ENCODE results near the gene CTIF. TPM values are rescaled to one million over a fixed set of nuclear protein-coding genes. Genes with fewer than 3 reads are reported as not detected.

The CTIF gene
- total RNA-seq, 1 donor from 2014 or later, result 60.0 TPM

GRCh38 chr18:48662011-48662661, 123.3 kb downstream of the CTIF start:
- no peak for DNase-seq
- H3K27ac ChIP-seq (replicated peaks), result peak overlapping the region; percentile 7

GRCh38 chr18:48663096-48663930, 124.5 kb downstream of the CTIF start:
- Histone ChIP-seq H3K27ac (replicated peaks) (no peak overlapping the region), H3K4me1 (peaks cover 36% of the 10 kb centered on the region), H3K27me3 (ENCODE audit: low read depth) (no peaks in the 10 kb centered on the region), H3K4me3 (no peak overlapping the region), H3K36me3 (peaks cover 29% of the 10 kb centered on the region), H3K9me3 (replicated peaks) (peaks cover 6% of the 10 kb centered on the region)
- intact Hi-C loops (cut with micrococcal nuclease), result loop anchor here (5.0 to 10.0 kb wide), 2 partner anchors 59 to 186 kb away; no protein-coding TSS in a partner anchor
- DNase-seq, result no peak
- TF ChIP-seq, protein P1, sequence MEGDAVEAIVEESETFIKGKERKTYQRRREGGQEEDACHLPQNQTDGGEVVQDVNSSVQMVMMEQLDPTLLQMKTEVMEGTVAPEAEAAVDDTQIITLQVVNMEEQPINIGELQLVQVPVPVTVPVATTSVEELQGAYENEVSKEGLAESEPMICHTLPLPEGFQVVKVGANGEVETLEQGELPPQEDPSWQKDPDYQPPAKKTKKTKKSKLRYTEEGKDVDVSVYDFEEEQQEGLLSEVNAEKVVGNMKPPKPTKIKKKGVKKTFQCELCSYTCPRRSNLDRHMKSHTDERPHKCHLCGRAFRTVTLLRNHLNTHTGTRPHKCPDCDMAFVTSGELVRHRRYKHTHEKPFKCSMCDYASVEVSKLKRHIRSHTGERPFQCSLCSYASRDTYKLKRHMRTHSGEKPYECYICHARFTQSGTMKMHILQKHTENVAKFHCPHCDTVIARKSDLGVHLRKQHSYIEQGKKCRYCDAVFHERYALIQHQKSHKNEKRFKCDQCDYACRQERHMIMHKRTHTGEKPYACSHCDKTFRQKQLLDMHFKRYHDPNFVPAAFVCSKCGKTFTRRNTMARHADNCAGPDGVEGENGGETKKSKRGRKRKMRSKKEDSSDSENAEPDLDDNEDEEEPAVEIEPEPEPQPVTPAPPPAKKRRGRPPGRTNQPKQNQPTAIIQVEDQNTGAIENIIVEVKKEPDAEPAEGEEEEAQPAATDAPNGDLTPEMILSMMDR (IDR thresholded peaks at IDR 0.05; ENCODE audit: borderline replicate concordance), result no peak

More at GRCh38 chr18:48662011-48662661, 123.3 kb downstream of the CTIF start:
- TF ChIP-seq, protein P1 (IDR thresholded peaks at IDR 0.05; ENCODE audit: borderline replicate concordance), result no peak
- intact Hi-C loops (cut with micrococcal nuclease), result loop anchor here (5.0 to 10.0 kb wide), 2 partner anchors 57 to 185 kb away; no protein-coding TSS in a partner anchor
- H3K4me3 ChIP-seq, result no peak overlapping the region
- peaks cover 6% of the 10 kb centered on the region for H3K9me3 ChIP-seq (replicated peaks)
- peaks cover 19% of the 10 kb centered on the region for H3K36me3 ChIP-seq
- peaks cover 46% of the 10 kb centered on the region for H3K4me1 ChIP-seq
- no peaks in the 10 kb centered on the region for H3K27me3 ChIP-seq (ENCODE audit: low read depth)

- peaks cover 36% of the 10 kb centered on the region for H3K4me1 ChIP-seq
- H3K36me3 ChIP-seq, result peaks cover 34% of the 10 kb centered on the region
- H3K4me3 ChIP-seq, result no peak overlapping the region
- H3K27me3 ChIP-seq (ENCODE audit: low read depth), result no peaks in the 10 kb centered on the region
- no peak overlapping the region for H3K27ac ChIP-seq (replicated peaks)
- peak; percentile 71 for DNase-seq
- intact Hi-C loops (cut with micrococcal nuclease), result loop anchor here (5.0 to 10.0 kb wide), 2 partner anchors 59 to 187 kb away; no protein-coding TSS in a partner anchor
- H3K9me3 ChIP-seq (replicated peaks), result peaks cover 6% of the 10 kb centered on the region
- TF ChIP-seq, protein P1 (IDR thresholded peaks at IDR 0.05; ENCODE audit: borderline replicate concordance), result peak; percentile 91
These were observed 125.4 kb downstream of the CTIF start for GRCh38 chr18:48663931-48664847.

DNA sequence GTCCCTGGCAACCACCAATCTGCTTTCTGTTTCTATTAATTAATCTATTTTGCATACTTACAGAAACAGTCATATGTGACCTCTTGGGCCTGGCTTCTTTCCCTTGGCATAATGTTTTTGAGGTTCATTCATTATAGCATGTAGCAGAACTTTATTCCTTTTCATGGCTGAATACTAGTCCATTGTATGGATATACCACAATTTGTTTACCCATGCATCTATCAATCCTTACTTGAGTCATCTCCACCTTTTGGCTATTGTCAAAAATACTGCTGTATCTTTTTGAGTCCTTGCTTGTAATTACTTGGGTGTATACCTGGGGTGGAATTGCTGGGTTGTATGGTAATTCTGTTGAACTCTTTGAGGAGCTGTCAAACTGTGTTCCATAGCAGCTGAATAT, 126.8 kb downstream of the CTIF start:
- H3K27ac ChIP-seq (replicated peaks), result no peak overlapping the region
- no peak overlapping the region for H3K4me3 ChIP-seq
- H3K27me3 ChIP-seq (ENCODE audit: low read depth), result no peaks in the 10 kb centered on the region
- peaks cover 29% of the 10 kb centered on the region for H3K4me1 ChIP-seq
- TF ChIP-seq, protein P1 (IDR thresholded peaks at IDR 0.05; ENCODE audit: borderline replicate concordance), result no peak
- intact Hi-C loops (cut with micrococcal nuclease), result loop anchor here (10.0 kb wide), 1 partner anchor 61 kb away; no protein-coding TSS in a partner anchor
- DNase-seq, result no peak
- H3K36me3 ChIP-seq, result peaks cover 42% of the 10 kb centered on the region
- peaks cover 6% of the 10 kb centered on the region for H3K9me3 ChIP-seq (replicated peaks)

DNA sequence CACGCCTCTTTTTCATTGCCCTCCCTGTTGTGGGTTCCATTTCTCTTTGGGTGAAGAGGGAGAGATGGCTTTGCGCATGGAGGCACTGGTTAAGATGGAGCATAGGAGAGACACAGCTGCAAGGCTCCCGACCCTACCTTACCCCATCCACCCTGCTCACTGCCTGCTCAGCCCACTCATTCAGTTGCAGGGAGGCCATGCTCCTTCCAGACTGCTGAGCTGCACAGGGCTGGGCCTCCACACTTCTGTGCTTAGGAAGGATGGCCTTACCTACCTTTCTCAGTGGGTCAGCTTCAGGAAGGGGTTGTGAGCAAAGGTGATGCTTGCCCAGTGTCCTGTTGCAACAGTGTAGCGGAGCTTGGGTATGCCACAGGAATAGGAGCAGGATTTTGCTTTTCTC, 127.8 kb downstream of the CTIF start:
- Histone ChIP-seq H3K4me1 (peaks cover 20% of the 10 kb centered on the region), H3K27me3 (ENCODE audit: low read depth) (no peaks in the 10 kb centered on the region), H3K36me3 (peaks cover 52% of the 10 kb centered on the region), H3K27ac (replicated peaks) (no peak overlapping the region), H3K9me3 (replicated peaks) (peaks cover 14% of the 10 kb centered on the region), H3K4me3 (no peak overlapping the region)
- intact Hi-C loops (cut with micrococcal nuclease), result loop anchor here (10.0 kb wide), 1 partner anchor 62 kb away; no protein-coding TSS in a partner anchor
- TF ChIP-seq, protein P1 (IDR thresholded peaks at IDR 0.05; ENCODE audit: borderline replicate concordance), result no peak
- no peak for DNase-seq

Data from left ventricle myocardium inferior (tissue), 1 donor.